Endothelial cell of umbilical vein (primary cell): ENCODE data around the gene WDR7. TPM values are rescaled to one million over a fixed set of nuclear protein-coding genes. Genes with fewer than 3 reads are reported as not detected.

Experiments used
- BruUV-seq: library from RNA; stranded (reverse); fragments of 400-500 nt; replicated peaks from 2 replicates; lab custom pipeline; 2021; lab: Mats Ljungman, UMichigan
- CTCF ChIA-PET: fragments of 300-600, 350-600 bp; sonication (Branson Sonifier 250); formaldehyde crosslinking; loops from one replicate; lab custom pipeline; 2021; ENCODE audit warnings: antibody characterized with exemption, inconsistent platforms; lab: Charles Lee
- POLR2A ChIA-PET: fragments of 300-600, 350-600 bp; sonication (Branson Sonifier 250); formaldehyde crosslinking; loops from one replicate; lab custom pipeline; 2021; ENCODE audit warnings: antibody characterized with exemption, inconsistent platforms; lab: Charles Lee
- DNase-seq: peaks from one replicate; pipeline ENCODE4 v3.0.0-alpha.2; 2011; ENCODE audit warnings: low read depth, low spot score
- FAIRE-seq: peaks from 2 replicates; lab custom pipeline; 2011; peaks lifted over from hg19 to GRCh38; lab: Jason Lieb, UNC
- H2AFZ ChIP-seq: 2 replicates; pipeline ENCODE4 v1.6.0; 2012; ENCODE audit warnings: low read depth, low read length, control low read depth, inconsistent platforms
- H3K27ac ChIP-seq: 2 replicates; pipeline ENCODE4 v1.5.1; 2011; ENCODE audit warnings: low read depth, mild to moderate bottlenecking, control low read depth, low read length, moderate library complexity; ENCODE audit not compliant: insufficient read depth
- H3K27me3 ChIP-seq, 2 experiments: 2 replicates each; pipeline versions ENCODE4 v1.6.0 to v1.6.1; 2011; ENCODE audit warnings: low read length in 2 of 2, mixed read lengths in 1 of 2; ENCODE audit not compliant: control insufficient read depth in 2 of 2, insufficient read depth in 2 of 2
- H3K36me3 ChIP-seq, 2 experiments: 2 replicates in 1 of 2; 3 replicates in 1 of 2; pipeline ENCODE4 v1.5.1; 2011; ENCODE audit warnings: low read length in 2 of 2, mild to moderate bottlenecking in 1 of 2, moderate library complexity in 1 of 2; ENCODE audit not compliant: control insufficient read depth in 2 of 2, insufficient read depth in 2 of 2; ENCODE audit errors: extremely low read depth in 1 of 2
- H3K4me1 ChIP-seq: 3 replicates; pipeline ENCODE4 v1.5.1; 2011; ENCODE audit warnings: mild to moderate bottlenecking, low read length; ENCODE audit not compliant: control insufficient read depth, insufficient read depth; ENCODE audit errors: extremely low read depth
- H3K4me2 ChIP-seq: 2 replicates; pipeline ENCODE4 v1.6.1; 2011; ENCODE audit warnings: low read length, control low read depth, mixed read lengths; ENCODE audit not compliant: insufficient read depth
- H3K4me3 ChIP-seq, 3 experiments: fragments of 200-600 bp in 1 of 3; sonication (generic), shearing (Covaris generic) in 1 of 3; replicated peaks in 1 of 3; 2 replicates each; pipeline ENCODE4 v1.5.1; 2011 to 2016; ENCODE audit warnings: control low read depth in 3 of 3, low read length in 3 of 3, mild to moderate bottlenecking in 2 of 3, inconsistent platforms in 1 of 3, low read depth in 1 of 3, moderate library complexity in 1 of 3; ENCODE audit not compliant: insufficient read depth in 1 of 3
- H3K79me2 ChIP-seq: 2 replicates; pipeline ENCODE4 v1.6.0; 2012; ENCODE audit warnings: low read length, inconsistent platforms; ENCODE audit not compliant: control insufficient read depth, insufficient read depth
- H3K9ac ChIP-seq: replicated peaks from 2 replicates; pipeline ENCODE3; 2011; ENCODE audit warnings: low read length, control low read depth; ENCODE audit not compliant: insufficient read depth; ENCODE audit errors: extremely low read depth
- H3K9me1 ChIP-seq: replicated peaks from 3 replicates; pipeline ENCODE4 v1.6.0; 2011; ENCODE audit warnings: mild to moderate bottlenecking, low read length; ENCODE audit not compliant: control insufficient read depth, insufficient read depth; ENCODE audit errors: extremely low read depth
- H3K9me3 ChIP-seq: replicated peaks from 2 replicates; pipeline ENCODE4 v1.5.1; 2012; ENCODE audit warnings: low read length, inconsistent platforms; ENCODE audit not compliant: control insufficient read depth, insufficient read depth
- H4K20me1 ChIP-seq: replicated peaks from 2 replicates; pipeline ENCODE3; 2011; ENCODE audit warnings: mild to moderate bottlenecking, low read length; ENCODE audit not compliant: control insufficient read depth, insufficient read depth; ENCODE audit errors: extremely low read depth
- CTCF ChIP-seq, 2 donors: IDR thresholded peaks; 1 replicate in 1 of 2; 2 replicates in 1 of 2; pipeline ENCODE4 v1.5.1; 2011; ENCODE audit warnings: low read length in 2 of 2, mild to moderate bottlenecking in 2 of 2, moderate library complexity in 2 of 2, control low read depth in 1 of 2, inconsistent platforms in 1 of 2, low read depth in 1 of 2; ENCODE audit not compliant: insufficient read depth in 1 of 2; ENCODE audit errors: extremely low read depth in 1 of 2
- EZH2 ChIP-seq: IDR thresholded peaks from 2 replicates; pipeline ENCODE4 v1.6.1; 2012; ENCODE audit warnings: borderline replicate concordance, low read depth, mild to moderate bottlenecking, moderate library complexity, low read length, inconsistent platforms; ENCODE audit not compliant: severe bottlenecking
- FOS ChIP-seq: IDR thresholded peaks from 2 replicates; pipeline ENCODE4 v1.6.1; 2011; ENCODE audit warnings: mild to moderate bottlenecking, low read length, moderate library complexity, borderline replicate concordance; ENCODE audit not compliant: insufficient read depth
- GATA2 ChIP-seq: IDR thresholded peaks from 2 replicates; pipeline ENCODE4 v1.7.0; 2011; ENCODE audit warnings: low read depth, mild to moderate bottlenecking, moderate library complexity, mixed read lengths, low read length; ENCODE audit not compliant: insufficient read length, insufficient read depth
- JUN ChIP-seq: IDR thresholded peaks from 2 replicates; pipeline ENCODE4 v1.6.1; 2011; ENCODE audit warnings: borderline replicate concordance, low read depth; ENCODE audit not compliant: insufficient read length, insufficient read depth
- MYC ChIP-seq: IDR thresholded peaks from one replicate; pipeline ENCODE4 v1.6.1; 2011; ENCODE audit warnings: mild to moderate bottlenecking, low read depth, low read length
- POLR2A ChIP-seq: IDR thresholded peaks from 2 replicates; pipeline ENCODE4 v1.6.1; 2012; ENCODE audit warnings: low read depth, mild to moderate bottlenecking, control low read depth, low read length
- POLR2AphosphoS5 ChIP-seq: IDR thresholded peaks from 2 replicates; pipeline ENCODE4 v1.6.1; 2012; ENCODE audit warnings: low read depth, mild to moderate bottlenecking, control low read depth, low read length, moderate library complexity; ENCODE audit not compliant: insufficient read depth
- dilution Hi-C: fragments of 300-500 bp; cut with MboI; formaldehyde crosslinking; loops from one replicate; pipeline ENCODE4 v1.15.0; 2019; ENCODE audit warnings: low sequenced_read_pairs; ENCODE audit not compliant: extremely low pct_ligation_motif_present
- intact Hi-C: fragments of 100-400 bp; cut with micrococcal nuclease; formaldehyde crosslinking; loops from one replicate; pipeline ENCODE4 v1.10.0; 2022
- polyA plus RNA-seq, 4 experiments: library from polyadenylated mRNA; depleted of rRNA in 3 of 4; stranded (reverse) in 3 of 4; unstranded in 1 of 4; fragments of >200 nt; gene quantifications; 2 replicates each; pipeline versions ENCODE4 v1.2.1 to v1.2.3, GENCODE V29; 2011 to 2012; ENCODE audit warnings: missing spikeins in 1 of 4
- total RNA-seq: library from RNA; stranded (reverse); gene quantifications from 2 replicates; pipeline ENCODE4 v1.2.3, GENCODE V29; 2021
- TF ChIP-seq, protein P1 (sequence below): IDR thresholded peaks from 2 replicates; pipeline ENCODE4 v1.6.1; 2011; ENCODE audit not compliant: insufficient read depth, insufficient read length

Gene WDR7
- total and polyA plus RNA-seq, 2 donors (not counting 3 experiments of a cell fraction or from before 2014, with no cell fraction given) = 5.9 to 19.0 TPM

DNA sequence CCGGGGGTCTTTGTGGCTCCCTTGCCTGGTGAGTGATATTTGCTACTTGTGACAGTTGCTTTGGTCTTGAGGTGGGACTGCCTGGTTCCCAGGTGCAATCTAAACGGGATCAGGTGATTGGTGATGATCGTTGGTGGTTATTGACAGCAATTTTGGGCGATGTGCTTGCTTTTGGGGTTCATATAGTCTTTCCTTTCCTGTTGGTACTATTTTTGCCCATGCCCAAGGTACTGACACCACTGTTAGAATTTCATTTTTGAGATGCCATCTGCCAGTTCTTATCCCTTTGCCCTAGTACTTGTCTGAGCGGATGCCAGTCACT, 573 bp downstream of the WDR7 start:
- peak overlapping the region; percentile 87 for H2AFZ ChIP-seq
- H3K36me3 ChIP-seq = no peaks in the 10 kb centered on the region
- H3K9ac ChIP-seq = peak overlapping the region; percentile 70
- peak overlapping the region; percentile 46 to 73 (median 62) for H3K4me3 ChIP-seq
- H3K9me1 ChIP-seq = no peaks in the 10 kb centered on the region
- BruUV-seq = TSS peak; percentile 33
- no peaks in the 10 kb centered on the region for H3K9me3 ChIP-seq
- no peaks in the 10 kb centered on the region for H4K20me1 ChIP-seq
- no peak for TF ChIP-seq EZH2
- TF ChIP-seq MYC = no peak
- TF ChIP-seq GATA2 = no peak
- no peak for TF ChIP-seq CTCF (IDR thresholded peaks at IDR 0.05; ENCODE audit: extremely low read depth in 1 of 2, insufficient read depth in 1 of 2, low read depth in 1 of 2, low read length in 2 of 2)
- no peak for TF ChIP-seq POLR2A
- TF ChIP-seq JUN = no peak
- TF ChIP-seq, protein P1, sequence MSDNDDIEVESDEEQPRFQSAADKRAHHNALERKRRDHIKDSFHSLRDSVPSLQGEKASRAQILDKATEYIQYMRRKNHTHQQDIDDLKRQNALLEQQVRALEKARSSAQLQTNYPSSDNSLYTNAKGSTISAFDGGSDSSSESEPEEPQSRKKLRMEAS = no peak
- no peak for TF ChIP-seq POLR2AphosphoS5
- TF ChIP-seq FOS = no peak
- ChIA-PET CTCF (interaction anchor here (1.5 to 2.0 kb wide), 3 partner anchors 10 to 58 kb away, joined by 3 to 9 read pairs (median 4); no protein-coding TSS in a partner anchor), POLR2A (no interaction called here)
- intact Hi-C loops = loop anchor here (1.0 kb wide), 1 partner anchor 10 kb away; no protein-coding TSS in a partner anchor
- no peaks in the 10 kb centered on the region for H3K27me3 ChIP-seq
- peaks cover 9% of the 10 kb centered on the region for H3K4me1 ChIP-seq
- H3K79me2 ChIP-seq = peaks cover 16% of the 10 kb centered on the region
- H3K27ac ChIP-seq = peak overlapping the region; percentile 36
- dilution Hi-C loops = no loop called here
- DNase-seq = peak; percentile 15
- H3K4me2 ChIP-seq = peak overlapping the region; percentile 85
- FAIRE-seq = peak; percentile 60
